GM19463 (cell line): ENCODE results near the gene BTG3.

Source experiments
- ATAC-seq: cut with Tn5 transposase; IDR thresholded peaks from one replicate; pipeline ENCODE4 v1.9.1; 2021; ENCODE audit warnings: mild to moderate bottlenecking, moderate library complexity; ENCODE audit not compliant: unreplicated experiment

BTG3 gene

DNA sequence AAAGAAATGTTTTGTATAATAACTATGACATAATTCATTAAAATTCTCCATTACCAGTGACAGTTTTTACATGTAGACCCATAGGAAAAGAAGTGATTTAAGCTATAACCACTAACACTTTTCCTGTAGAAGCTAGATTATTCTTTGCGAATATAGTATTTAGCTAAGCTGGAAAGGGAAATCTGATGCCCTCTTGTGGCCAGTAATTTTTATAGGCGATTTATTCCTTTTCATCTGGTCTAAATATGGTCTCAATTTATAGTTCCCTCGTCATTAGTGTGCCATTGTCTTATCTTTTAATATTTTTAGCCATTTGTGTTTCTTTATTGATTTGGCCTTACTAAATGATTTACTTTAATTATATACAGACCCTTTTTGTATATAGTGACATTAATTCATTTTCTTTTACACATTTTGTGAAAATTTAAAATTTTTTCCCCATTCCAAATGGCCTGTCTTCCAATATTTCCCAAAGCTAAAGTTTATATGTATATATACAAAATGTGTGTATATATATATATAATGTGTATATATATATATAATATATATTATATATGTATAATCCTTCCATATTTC, 26.7 kb downstream of the BTG3 start:
- no peak for ATAC-seq

DNA sequence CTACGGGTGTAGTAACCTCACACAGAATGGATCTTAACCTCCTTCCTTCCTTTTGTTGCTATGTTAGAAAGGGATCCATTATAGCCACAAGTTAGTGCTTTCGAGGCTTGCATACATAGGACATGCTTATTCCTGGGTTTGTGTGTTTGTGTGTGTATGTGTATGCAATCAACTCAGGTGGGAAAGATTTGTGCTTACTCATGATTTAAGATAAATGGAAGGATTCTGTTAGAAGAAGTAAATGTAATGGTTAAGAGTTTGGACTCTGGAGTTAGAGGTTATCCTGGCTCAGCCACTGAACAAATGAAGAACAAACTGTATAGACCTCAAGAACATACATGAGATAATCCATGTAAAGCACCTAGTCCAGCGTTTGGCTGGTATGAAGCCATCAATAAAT, 28.8 kb downstream of the BTG3 start:
- ATAC-seq, result no peak

DNA sequence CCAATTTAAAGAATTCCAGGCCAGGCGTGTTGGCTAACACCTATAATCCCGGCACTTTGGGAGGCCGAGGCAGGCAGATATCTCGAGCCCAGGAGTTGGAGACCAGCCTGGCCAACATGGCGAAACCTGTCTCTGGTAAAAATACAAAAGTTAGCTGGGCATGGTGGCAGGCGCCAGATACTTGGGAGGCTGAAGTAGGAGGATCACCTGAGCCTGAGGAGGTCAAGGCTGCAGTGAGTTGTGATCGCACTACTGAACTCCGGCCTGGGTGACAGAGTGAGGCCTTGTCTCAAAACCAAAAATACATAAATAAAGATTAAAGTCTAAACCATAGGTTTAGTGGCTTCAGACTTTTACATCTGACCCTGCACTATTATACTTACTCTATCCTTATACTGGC, 32.4 kb downstream of the BTG3 start:
- no peak for ATAC-seq

DNA sequence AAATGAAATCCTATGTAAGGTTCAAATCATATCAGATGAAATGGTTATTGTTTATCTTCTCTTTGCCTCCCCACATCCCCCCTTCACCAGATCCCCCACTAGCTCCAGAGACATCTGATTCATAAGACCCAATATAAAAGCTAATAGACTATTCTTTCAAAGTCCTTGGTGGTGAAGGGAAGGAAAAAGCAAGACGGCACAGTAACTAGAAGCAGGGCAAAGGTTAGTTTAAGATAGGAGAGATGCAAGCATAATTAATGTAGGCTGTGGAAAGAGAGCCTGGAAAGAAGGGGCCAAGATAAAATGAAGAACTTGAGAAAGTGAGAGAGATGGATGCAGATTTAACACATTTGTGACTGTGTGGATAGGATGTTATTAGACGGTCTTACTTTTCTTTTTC, 33.8 kb downstream of the BTG3 start:
- ATAC-seq, result no peak

DNA sequence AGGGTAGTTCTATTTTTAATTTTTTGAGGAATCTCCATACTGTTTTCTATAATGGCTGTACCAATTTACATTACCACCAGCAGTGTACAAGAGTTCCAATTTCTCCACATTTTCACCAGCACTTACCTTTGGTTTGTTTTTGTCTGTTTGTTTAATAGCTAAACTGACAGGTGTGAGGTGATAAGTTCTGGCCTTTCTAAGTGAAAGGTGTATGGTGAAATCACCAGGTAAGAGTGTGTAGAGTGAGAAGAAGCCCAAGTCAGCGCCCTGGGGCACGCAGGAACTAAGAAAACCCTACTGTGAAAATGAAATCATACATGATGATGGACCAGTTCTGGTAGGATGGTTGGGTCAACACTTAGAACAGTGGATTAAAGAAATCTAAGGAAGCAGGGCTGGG, 34.5 kb downstream of the BTG3 start:
- ATAC-seq, result no peak

DNA sequence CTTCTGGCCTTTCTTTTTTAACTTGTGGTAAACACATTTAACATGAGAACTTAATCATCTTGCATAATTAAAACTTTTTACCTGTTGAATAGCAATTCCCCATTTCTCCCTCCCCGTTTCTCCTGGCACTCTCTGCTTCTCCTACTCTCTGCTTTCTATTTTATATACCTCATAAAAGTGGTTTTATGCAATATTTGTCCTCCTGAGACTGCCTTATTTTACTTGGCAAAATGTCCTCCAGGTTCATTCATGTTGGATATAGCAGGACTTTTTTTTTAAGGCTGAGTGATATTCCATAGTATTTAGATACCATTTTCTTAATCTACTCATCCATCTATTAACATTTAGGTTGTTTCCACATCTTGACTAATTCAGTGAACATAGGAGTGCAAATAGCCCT, 35.0 kb downstream of the BTG3 start:
- ATAC-seq, result no peak

DNA sequence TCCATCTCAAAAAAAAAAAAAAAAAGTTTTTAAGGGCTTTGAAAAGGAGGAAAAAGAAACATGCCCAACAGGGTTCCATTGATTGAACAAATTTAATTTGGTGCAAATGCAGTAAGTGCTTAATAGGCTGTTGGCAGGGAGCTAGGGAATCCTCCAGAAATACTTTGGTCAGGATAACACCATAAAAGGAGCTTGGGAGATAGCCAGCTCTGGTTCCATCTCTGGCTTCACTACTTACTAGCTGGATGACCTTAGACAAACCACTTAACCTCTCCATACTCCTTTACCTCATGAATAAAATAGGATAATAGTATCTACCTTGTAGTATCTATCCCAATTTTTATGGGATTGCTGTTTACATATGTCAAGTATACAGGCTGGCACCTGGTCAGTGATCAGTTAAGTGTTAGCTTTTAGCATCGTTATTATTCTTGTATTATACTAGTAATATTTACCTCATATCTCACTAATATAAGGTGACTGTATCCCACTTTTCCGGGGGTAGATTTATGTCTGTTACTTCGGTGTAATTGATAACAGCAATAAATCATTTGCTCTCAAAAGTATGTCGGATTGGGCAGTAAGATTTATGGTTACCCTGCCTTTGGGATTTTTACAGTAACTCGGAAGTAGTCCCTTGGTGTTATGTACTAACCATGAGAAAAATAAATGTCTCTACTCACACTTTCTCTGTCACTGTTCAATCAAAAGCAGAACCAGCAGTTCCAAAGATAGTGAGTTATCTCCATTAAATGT, 36.4 kb downstream of the BTG3 start:
- no peak for ATAC-seq

DNA sequence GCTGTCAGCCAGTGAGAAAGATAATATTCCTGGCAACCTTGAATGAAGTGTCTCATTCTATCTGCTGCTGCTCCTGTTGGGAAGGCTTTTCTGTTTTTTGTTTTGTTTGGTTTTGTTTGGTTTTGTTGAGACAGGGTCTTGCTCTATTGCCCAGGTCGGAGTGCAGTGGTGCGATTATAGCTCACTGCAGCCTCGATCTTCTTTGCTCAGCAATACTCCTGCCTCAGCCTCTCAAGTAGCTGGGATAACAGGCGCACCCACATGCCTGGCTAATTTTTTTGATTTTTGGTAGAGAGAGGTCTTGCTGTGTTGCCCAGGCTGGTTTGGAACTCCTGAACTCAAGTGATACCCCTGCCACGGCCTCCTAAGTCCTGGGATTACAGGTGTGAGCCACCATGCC, 37.6 kb downstream of the BTG3 start:
- no peak for ATAC-seq

DNA sequence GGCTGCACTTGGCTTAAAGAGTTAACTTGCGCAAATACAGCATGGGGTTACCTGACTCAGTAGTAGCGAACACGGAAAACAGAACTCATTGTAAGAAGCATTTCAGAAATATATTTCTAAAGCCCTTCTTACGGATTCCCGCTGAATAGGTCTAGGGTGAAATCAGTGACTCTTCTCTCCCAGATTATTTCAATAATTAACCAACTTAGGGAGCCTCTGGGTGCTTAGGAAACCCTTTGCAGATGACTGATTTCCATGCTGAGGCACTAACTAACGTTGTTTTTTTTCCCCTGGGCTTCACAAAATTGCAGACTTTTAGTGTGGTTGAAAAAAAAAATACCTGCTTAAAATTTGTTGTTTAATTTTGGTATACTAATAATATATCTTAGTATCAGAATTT, 40.3 kb downstream of the BTG3 start:
- no peak for ATAC-seq

DNA sequence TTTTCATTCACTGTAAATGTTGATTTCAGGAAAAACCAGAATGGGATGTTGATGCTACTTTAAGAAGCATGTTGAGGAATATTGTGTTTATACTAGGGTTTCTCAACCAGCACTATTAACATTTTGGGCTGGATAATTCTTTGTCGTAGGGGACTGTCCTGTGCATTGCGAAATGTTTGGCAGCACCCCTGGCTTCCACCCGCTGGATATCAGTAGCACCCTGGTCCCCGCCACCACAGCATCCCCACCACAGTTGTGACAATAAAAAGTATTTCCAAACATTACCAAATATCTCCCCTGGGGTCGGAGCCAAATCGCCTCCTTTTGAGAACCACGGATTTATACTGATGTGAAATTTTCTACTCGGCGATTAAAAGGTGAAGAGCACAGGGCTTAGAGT, 41.9 kb downstream of the BTG3 start:
- ATAC-seq, result no peak

DNA sequence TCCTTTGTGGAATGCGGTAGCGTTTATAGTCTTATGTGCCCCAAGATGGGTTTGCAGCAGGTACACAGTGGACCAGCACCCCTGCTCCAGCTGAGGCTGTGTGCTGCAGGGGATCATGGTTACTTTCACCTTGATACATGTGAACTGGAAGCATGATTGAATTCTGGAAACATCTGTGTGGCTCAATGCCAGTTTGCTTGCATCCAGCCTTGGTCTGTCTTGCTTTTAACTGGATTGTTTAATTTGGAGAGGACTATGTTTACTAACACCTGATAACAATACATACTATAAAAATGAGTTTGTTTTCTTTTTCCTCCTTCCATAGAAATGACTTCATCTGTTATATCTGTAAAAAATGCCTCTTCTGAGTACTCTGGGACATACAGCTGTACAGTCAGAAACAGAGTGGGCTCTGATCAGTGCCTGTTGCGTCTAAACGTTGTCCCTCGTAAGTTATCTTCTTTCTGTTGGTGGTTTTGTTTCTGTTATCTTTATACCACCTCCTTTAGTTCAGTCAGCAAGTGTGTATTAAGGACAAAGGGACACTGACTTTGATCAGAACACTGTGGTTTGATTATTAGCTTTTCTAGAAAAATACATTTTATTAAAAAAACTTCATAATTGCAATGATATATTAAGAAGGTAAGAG, 52.2 kb downstream of the BTG3 start:
- ATAC-seq, result no peak

DNA sequence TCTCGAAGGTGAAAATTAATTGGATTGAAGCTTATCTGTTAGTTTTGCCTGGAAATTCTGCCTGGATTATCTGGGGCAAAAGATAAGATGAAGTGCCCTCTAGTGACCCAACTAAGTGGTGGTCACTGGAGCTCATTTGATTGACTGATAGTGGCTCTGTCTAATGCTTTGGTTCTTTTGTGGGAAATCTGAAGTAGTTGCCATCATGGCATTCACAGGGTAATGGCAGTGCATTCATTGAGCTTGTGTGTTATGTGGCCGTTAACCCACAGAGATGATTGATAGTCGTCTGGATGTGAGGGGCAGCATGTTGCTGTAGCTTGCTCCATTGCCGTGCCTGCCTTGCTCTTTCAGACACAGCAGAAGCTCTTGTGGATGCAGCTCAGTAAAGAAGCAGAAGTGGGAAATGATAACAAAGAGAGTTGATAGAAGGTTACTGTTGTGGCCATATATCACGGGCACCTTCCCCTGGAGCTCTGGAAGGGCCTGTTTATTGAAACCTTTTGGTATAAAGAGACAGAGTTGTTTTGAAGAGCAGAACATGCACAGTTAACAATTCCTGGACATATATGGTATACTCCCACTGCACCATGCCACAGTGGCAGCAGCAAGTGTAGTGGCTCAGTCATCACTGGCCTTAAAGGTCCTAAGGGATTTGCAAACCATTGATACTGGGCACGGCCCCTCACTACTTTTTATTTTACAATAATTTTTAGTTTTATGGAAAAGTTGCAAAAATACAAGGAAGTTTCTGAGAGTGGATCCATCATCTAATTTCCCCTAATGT, 57.8 kb downstream of the BTG3 start:
- no peak for ATAC-seq

DNA sequence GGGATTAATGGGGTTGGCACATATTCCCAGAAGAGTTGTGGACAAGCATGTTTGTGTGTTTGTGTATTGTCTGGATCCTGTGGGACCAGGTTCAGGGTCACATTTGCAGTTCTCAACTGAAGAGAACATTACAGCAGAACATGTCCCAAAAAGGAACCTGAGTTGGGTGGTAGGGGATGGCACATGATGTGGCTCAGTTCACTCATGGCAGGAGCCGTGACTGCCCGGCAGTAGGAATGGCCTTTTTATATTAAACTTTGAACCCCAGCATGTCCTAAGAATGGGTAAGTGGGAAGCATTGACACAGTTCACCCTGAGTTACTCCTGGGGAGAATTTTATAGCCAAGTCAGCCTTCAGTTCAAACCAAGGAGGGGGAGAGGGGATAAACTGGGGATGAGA, 58.6 kb downstream of the BTG3 start:
- ATAC-seq, result no peak

DNA sequence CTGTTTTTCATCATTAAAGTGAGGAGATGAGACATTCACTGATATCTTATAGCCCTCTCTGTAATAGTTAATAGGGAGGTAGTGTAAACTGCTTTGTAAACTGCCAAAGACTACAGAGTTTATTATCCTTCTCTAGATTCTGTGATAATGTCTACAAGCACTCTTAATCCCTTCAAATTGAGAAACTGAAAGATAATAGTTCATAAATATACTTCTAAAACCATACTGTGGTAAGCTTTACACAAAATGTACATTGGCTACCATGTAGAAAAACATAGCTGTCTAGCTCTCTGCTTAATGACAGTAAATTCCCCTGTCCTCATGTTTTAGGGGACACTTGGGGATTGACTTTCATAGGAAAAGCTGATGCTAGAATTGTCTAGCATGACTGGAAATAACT, 60.3 kb downstream of the BTG3 start:
- no peak for ATAC-seq

DNA sequence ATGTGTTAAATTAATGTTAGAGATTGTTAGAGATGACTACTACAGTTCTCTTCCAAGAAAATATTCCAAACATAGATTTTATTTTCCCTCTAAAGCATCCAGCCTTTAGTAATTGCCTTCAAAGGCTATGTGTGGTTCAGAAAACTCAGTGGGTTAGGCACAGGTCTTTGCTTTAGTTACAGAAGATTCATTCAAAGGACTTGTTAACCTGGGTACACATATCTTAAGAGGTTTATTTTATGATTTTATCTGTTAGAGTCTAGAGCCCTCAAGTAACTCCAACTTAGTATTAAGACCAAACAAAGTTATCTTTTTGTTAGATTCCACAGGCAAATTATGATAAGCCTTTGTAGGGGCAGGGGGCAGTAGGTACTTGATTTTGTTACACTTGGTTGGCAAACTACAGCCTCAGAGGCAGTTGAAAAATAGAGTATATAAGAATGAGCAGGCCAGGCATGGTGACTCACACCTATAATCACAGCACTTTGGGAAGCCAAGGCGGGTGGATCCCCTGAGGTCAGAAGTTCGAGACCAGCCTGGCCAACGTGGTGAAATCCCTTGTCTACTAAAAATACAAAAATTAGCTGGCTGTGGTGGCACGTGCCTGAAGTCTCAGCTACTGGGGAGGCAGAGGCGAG, 61.9 kb downstream of the BTG3 start:
- ATAC-seq, result no peak

DNA sequence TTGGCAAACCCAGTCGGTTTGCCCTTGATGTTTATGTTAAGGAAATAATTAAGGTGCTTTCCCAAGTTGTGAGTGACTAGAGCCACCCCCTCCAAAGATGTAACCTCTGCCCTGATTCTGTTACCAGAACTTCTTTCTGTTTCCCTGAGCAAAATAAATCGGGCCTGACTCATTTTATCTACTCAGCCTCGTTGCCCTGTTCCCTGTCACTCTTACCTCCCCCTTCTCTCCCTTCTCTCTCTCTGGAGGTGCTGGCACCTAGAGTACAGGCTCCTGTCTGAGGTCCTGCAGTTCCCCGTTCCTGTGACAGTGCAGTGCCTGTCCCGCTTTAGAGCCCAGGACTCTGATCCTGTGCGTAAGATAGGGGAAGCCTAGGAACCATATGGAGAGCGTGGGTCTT, 64.4 kb downstream of the BTG3 start:
- no peak for ATAC-seq

DNA sequence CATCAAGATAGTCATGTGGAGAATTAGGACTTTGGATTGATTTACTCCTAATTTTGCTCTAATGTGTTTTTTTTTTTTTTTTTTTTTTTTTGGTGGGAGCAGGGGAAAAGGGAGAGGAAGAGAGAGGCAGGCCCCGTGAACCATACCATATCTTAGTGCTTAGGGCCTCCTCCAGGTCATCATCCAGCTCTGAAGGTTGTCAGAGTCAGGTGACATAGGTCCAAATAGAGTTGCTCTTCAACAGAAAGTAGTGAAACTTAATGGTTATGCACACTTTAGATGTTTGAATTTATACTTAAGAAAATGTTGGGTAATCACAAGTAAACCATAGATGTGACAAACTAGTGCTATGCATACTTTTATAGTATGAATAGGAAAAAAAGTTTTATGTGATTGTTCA, 67.7 kb downstream of the BTG3 start:
- no peak for ATAC-seq
